ENCODE data around the gene FOXP4. TPM values are rescaled to one million over a fixed set of nuclear protein-coding genes. Genes with fewer than 3 reads are reported as not detected.

The FOXP4 gene
- total RNA-seq, 1 donor from 2014 or later: 30.0 TPM

DNA sequence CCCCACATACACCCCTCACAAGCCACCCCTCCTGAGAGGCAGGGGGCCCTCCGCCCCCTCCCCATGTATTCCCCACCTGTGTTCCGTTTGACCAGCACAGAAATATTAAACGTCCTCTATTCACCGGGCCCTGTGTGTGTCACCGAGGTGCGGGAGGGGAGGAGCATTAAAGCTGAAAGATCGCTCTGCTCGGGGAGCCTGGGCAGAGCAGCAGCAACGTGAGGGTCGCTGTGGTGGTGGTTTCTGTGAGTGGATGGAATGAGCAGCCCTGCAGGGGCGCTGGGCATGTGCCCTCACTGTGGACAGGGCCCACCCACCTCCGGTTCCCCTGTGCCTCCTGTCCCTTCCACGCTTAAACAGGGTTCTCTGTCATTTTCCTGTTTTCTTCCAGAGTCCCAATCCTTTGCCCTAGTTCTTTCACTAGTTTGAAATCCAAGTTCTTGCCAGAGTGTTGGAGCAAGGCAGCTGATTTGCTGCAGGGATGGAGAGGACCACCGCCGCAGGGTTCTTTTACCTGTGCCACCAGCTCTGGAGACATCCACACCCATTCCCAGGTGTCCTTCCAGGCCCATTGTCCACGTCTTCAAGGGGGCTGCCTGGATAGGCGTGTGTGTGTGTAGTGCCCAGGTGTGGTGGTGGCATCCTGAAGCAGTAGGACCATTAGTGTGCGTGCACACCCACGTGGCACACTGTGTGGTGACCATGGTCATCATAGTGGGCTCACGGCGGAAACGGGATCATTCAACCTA is 54.5 kb downstream of the FOXP4 start:
- Histone ChIP-seq H3K4me3 (no peak overlapping the region), H3K27ac (no peak overlapping the region), H3K27me3 (ENCODE audit: low read depth) (no peaks in the 10 kb centered on the region), H3K4me1 (peaks cover 10% of the 10 kb centered on the region), H3K9me3 (no peaks in the 10 kb centered on the region), H3K36me3 (peaks cover 31% of the 10 kb centered on the region)
- intact Hi-C loops (cut with DNase I): no loop called here
- ATAC-seq: no peak
- DNase-seq: peak; percentile 34
- TF ChIP-seq, protein P1, sequence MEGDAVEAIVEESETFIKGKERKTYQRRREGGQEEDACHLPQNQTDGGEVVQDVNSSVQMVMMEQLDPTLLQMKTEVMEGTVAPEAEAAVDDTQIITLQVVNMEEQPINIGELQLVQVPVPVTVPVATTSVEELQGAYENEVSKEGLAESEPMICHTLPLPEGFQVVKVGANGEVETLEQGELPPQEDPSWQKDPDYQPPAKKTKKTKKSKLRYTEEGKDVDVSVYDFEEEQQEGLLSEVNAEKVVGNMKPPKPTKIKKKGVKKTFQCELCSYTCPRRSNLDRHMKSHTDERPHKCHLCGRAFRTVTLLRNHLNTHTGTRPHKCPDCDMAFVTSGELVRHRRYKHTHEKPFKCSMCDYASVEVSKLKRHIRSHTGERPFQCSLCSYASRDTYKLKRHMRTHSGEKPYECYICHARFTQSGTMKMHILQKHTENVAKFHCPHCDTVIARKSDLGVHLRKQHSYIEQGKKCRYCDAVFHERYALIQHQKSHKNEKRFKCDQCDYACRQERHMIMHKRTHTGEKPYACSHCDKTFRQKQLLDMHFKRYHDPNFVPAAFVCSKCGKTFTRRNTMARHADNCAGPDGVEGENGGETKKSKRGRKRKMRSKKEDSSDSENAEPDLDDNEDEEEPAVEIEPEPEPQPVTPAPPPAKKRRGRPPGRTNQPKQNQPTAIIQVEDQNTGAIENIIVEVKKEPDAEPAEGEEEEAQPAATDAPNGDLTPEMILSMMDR (IDR thresholded peaks at IDR 0.05): no peak

DNA sequence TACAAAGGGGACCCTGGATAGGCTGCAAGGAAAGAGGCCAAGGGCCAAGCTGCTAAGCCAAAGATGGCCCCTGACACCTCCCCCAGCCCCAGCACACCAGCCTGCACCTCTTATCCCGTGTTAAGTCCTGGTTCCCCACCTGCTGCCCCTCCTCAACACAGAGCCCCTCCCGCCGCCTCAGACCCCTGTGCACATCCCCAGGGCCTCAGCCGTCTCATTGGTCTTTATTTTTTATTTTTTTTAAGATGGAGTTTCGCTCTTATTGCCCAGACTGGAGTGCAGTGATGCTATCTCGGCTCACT is 55.0 kb downstream of the FOXP4 start:
- TF ChIP-seq, protein P1 (IDR thresholded peaks at IDR 0.05): no peak
- Histone ChIP-seq H3K4me3 (no peak overlapping the region), H3K27ac (no peak overlapping the region), H3K27me3 (ENCODE audit: low read depth) (no peaks in the 10 kb centered on the region), H3K4me1 (peaks cover 10% of the 10 kb centered on the region), H3K36me3 (peaks cover 27% of the 10 kb centered on the region), H3K9me3 (no peaks in the 10 kb centered on the region)
- DNase-seq (no peak), ATAC-seq (no peak)
- intact Hi-C loops (cut with DNase I): no loop called here

- intact Hi-C loops (cut with DNase I): no loop called here
- Histone ChIP-seq H3K4me3 (no peak overlapping the region), H3K27ac (no peak overlapping the region), H3K9me3 (no peaks in the 10 kb centered on the region), H3K27me3 (ENCODE audit: low read depth) (no peaks in the 10 kb centered on the region), H3K4me1 (peaks cover 10% of the 10 kb centered on the region), H3K36me3 (peaks cover 15% of the 10 kb centered on the region)
- no peak for ATAC-seq
- TF ChIP-seq, protein P1 (IDR thresholded peaks at IDR 0.05): no peak
- DNase-seq: no peak
These were observed 56.2 kb downstream of the FOXP4 start for GRCh38 chr6:41602422-41602743.

- ATAC-seq (peak; percentile 80 to 85), DNase-seq (peak; percentile 81)
- Histone ChIP-seq H3K9me3 (no peaks in the 10 kb centered on the region), H3K4me1 (peaks cover 10% of the 10 kb centered on the region), H3K27ac (no peak overlapping the region), H3K36me3 (peaks cover 12% of the 10 kb centered on the region), H3K4me3 (no peak overlapping the region), H3K27me3 (ENCODE audit: low read depth) (no peaks in the 10 kb centered on the region)
- TF ChIP-seq, protein P1 (IDR thresholded peaks at IDR 0.05): peak; percentile 88
- intact Hi-C loops (cut with DNase I): no loop called here
These were observed 56.9 kb downstream of the FOXP4 start for GRCh38 chr6:41602864-41603608.

- no peaks in the 10 kb centered on the region for H3K9me3 ChIP-seq
- H3K4me3 ChIP-seq: no peak overlapping the region
- TF ChIP-seq, protein P1 (IDR thresholded peaks at IDR 0.05): no peak
- peaks cover 10% of the 10 kb centered on the region for H3K4me1 ChIP-seq
- H3K27ac ChIP-seq: no peak overlapping the region
- DNase-seq: no peak
- intact Hi-C loops (cut with DNase I): no loop called here
- ATAC-seq: no peak
- H3K36me3 ChIP-seq: peaks cover 6% of the 10 kb centered on the region
- no peaks in the 10 kb centered on the region for H3K27me3 ChIP-seq (ENCODE audit: low read depth)
These were observed 57.8 kb downstream of the FOXP4 start for GRCh38 chr6:41604006-41604405.

All from lower lobe of right lung (tissue), 2 donors.